K562 (cell line): ENCODE measurements around the gene AGPAT3.

Experiments used
- ARID4B ChIP-seq: sonication (generic); formaldehyde crosslinking; IDR thresholded peaks from 2 replicates; pipeline ENCODE4 v1.8.0; 2022; ENCODE audit warnings: mild to moderate bottlenecking, missing genetic modification reagents
- BMI1 ChIP-seq: fragments of 150-350 bp; IDR thresholded peaks from 2 replicates; pipeline ENCODE4 v1.6.1; 2014; ENCODE audit warnings: low read length
- CTCF ChIP-seq, 3 experiments: IDR thresholded peaks in 2 of 3; conservative IDR thresholded peaks in 1 of 3; 2 replicates each; pipeline ENCODE4 v1.5.1; 2011 to 2012; ENCODE audit warnings: low read length in 3 of 3, mild to moderate bottlenecking in 3 of 3, control low read depth in 2 of 3, improper control_type of control experiment in 1 of 3, inconsistent platforms in 1 of 3, low read depth in 1 of 3, mixed read lengths in 1 of 3, moderate library complexity in 1 of 3; ENCODE audit not compliant: insufficient read depth in 2 of 3
- EHMT2 ChIP-seq: fragments of 450-650 bp; IDR thresholded peaks from 2 replicates; pipeline ENCODE4 v1.6.1; 2018; ENCODE audit warnings: antibody characterized with exemption
- NCOA2 ChIP-seq, 2 experiments: fragments of 450-650 bp; IDR thresholded peaks; 2 replicates each; pipeline ENCODE4 v1.6.1; 2018; ENCODE audit warnings: mild to moderate bottlenecking in 2 of 2, moderate library complexity in 1 of 2; ENCODE audit not compliant: partially characterized antibody in 2 of 2
- POLR2AphosphoS5 ChIP-seq: IDR thresholded peaks from 2 replicates; pipeline ENCODE4 v1.6.1; 2011; ENCODE audit warnings: mild to moderate bottlenecking, low read depth, low read length, moderate library complexity; ENCODE audit not compliant: control insufficient read depth, insufficient read depth
- SP2 ChIP-seq: IDR thresholded peaks from 2 replicates; pipeline ENCODE4 v1.6.1; 2011; ENCODE audit warnings: mild to moderate bottlenecking, low read depth, low read length, moderate library complexity; ENCODE audit not compliant: poor library complexity, severe bottlenecking; ENCODE audit errors: extremely low read depth
- ZFX ChIP-seq: sonication (generic); formaldehyde crosslinking; IDR thresholded peaks from 2 replicates; pipeline ENCODE4 v1.8.0; 2022; ENCODE audit warnings: mild to moderate bottlenecking, missing genetic modification reagents, moderate library complexity
- ZNF274 ChIP-seq: IDR thresholded peaks from 2 replicates; pipeline ENCODE4 v1.6.1; 2011; ENCODE audit warnings: low read depth, mild to moderate bottlenecking, low read length, moderate library complexity, borderline replicate concordance

GRCh38 chr21:43953021-43953420 is 88.0 kb downstream of the AGPAT3 start:
- TF ChIP-seq CTCF (IDR thresholded peaks at IDR 0.05 in 2 of 3, conservative IDR thresholded peaks at IDR 0.05 in 1 of 3; ENCODE audit: insufficient read depth in 2 of 3, low read depth in 1 of 3, low read length in 3 of 3) (no peak), SP2 (no peak), ZFX (CRISPR knock-in tag) (no peak), ARID4B (CRISPR knock-in tag) (no peak), BMI1 (no peak), NCOA2 (IDR thresholded peaks at IDR 0.05; ENCODE audit: partially characterized antibody in 2 of 2) (no peak), ZNF274 (no peak), EHMT2 (no peak), POLR2AphosphoS5 (no peak)
